ENCODE results near the gene ADGRA3.

ADGRA3 gene

GRCh38 chr4:22504922-22505321, 10.9 kb downstream of the ADGRA3 start:
- no peak for DNase-seq

- DNase-seq: no peak
These were observed 11.4 kb downstream of the ADGRA3 start for GRCh38 chr4:22504447-22504846.

- no peak for DNase-seq
These were observed 12.7 kb downstream of the ADGRA3 start for GRCh38 chr4:22502895-22503814.

- DNase-seq: no peak
These were observed 14.2 kb downstream of the ADGRA3 start for GRCh38 chr4:22501715-22502095.

- DNase-seq: no peak
These were observed 14.8 kb downstream of the ADGRA3 start for GRCh38 chr4:22500831-22501714.

- DNase-seq: peak; percentile 46 to 84 (median 83)
These were observed 15.7 kb downstream of the ADGRA3 start for GRCh38 chr4:22500128-22500611.

- DNase-seq: peak in 2 of 3 experiments; percentile 14 to 70
These were observed 17.0 kb downstream of the ADGRA3 start for GRCh38 chr4:22498866-22499265.

GRCh38 chr4:22496165-22496813, 19.6 kb downstream of the ADGRA3 start:
- no peak for DNase-seq

GRCh38 chr4:22493523-22493922, 22.3 kb downstream of the ADGRA3 start:
- no peak for DNase-seq

GRCh38 chr4:22492987-22493386, 22.9 kb downstream of the ADGRA3 start:
- no peak for DNase-seq

- no peak for DNase-seq
These were observed 23.9 kb downstream of the ADGRA3 start for GRCh38 chr4:22491939-22492338.

- DNase-seq: peak in 1 of 3 experiments; percentile 3
These were observed 25.0 kb downstream of the ADGRA3 start for GRCh38 chr4:22490718-22491315.

- peak in 1 of 3 experiments; percentile 50 for DNase-seq
These were observed 27.8 kb downstream of the ADGRA3 start for GRCh38 chr4:22488106-22488505.

- peak in 1 of 3 experiments; percentile 42 for DNase-seq
These were observed 28.5 kb downstream of the ADGRA3 start for GRCh38 chr4:22487328-22487727.

GRCh38 chr4:22486276-22486675, 29.6 kb downstream of the ADGRA3 start:
- DNase-seq: no peak

- peak in 2 of 3 experiments; percentile 6 to 62 for DNase-seq
These were observed 30.1 kb downstream of the ADGRA3 start for GRCh38 chr4:22485737-22486136.

- no peak for DNase-seq
These were observed 32.3 kb downstream of the ADGRA3 start for GRCh38 chr4:22483551-22483981.

- DNase-seq: no peak
These were observed 33.4 kb downstream of the ADGRA3 start for GRCh38 chr4:22482250-22483127.

GRCh38 chr4:22480675-22481327, 35.1 kb downstream of the ADGRA3 start:
- no peak for DNase-seq

GRCh38 chr4:22478426-22478825, 37.4 kb downstream of the ADGRA3 start:
- DNase-seq: no peak

GRCh38 chr4:22477813-22478182, 38.1 kb downstream of the ADGRA3 start:
- DNase-seq: no peak

All from NCI-H1417 (cell line).